VCaP (cell line): ENCODE measurements around the gene MAP7.

Experiments
- H3K27ac ChIP-seq: fragments of 450-650 bp; 2 replicates; pipeline ENCODE4 v1.5.1; 2017
- CTCF ChIP-seq: fragments of 450-650 bp; conservative IDR thresholded peaks from 2 replicates; pipeline ENCODE4 v1.5.1; 2017; ENCODE audit warnings: mild to moderate bottlenecking, moderate library complexity

Gene MAP7

GRCh38 chr6:136303516-136303915 lies 246.7 kb downstream of the MAP7 start:
- TF ChIP-seq CTCF: no peak
- no peak overlapping the region for H3K27ac ChIP-seq

- TF ChIP-seq CTCF: no peak
Measured at GRCh38 chr6:136294621-136295020, 255.6 kb downstream of the MAP7 start.

More at GRCh38 chr6:136294621-136295020, 255.6 kb downstream of the MAP7 start:
- H3K27ac ChIP-seq: no peak overlapping the region
